Measurements from ENCODE around the gene IL1F10.

- TF ChIP-seq GATA3 (IDR thresholded peaks at IDR 0.05; ENCODE audit: low read depth, low read length): no peak
- no peak for TF ChIP-seq GATA2 (IDR thresholded peaks at IDR 0.05; ENCODE audit: low read depth, low read length)
These were observed 35.0 kb upstream of the IL1F10 start for GRCh38 chr2:113032737-113033136.

All from SH-SY5Y (cell line).